HG03196 (cell line): ENCODE results near the gene CDK10.
"Not testable (repeated sequence)": the region's sequence is repeated elsewhere in the genome, so short reads cannot be mapped to it uniquely, and the experiment has no call there.

Experiments
- ATAC-seq: cut with Tn5 transposase; IDR thresholded peaks from one replicate; pipeline ENCODE4 v1.9.1; 2021; ENCODE audit not compliant: unreplicated experiment

The CDK10 gene

DNA sequence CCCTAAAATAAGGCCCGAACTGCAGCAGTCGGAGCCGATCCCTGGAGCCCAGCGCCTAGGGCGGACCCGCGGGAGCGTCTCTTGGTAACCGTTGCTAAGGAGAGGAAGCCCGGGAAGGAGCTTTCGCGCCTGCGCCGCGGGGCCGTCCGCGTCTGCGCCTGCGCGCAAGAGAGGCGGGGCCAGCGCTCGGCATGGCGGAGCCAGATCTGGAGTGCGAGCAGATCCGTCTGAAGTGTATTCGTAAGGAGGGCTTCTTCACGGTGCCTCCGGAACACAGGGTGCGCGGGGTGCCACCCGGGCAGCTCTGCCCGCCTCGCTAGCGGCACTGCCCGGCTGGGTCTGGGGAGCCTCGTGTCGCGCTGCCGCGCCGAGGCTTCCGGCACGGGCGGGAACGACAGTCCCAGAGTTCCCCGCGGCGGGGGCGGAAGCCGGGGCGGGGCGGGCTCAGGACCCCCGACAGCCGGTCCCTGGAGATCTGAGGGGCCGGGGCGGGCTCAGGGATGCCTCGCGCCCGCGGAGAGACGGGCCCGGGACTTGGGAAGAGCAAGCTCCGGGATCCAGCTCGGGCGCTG lies at the start of gene CDK10:
TSS of gene CDK10 (plus strand) at position 170 of the 572 bp plus-strand sequence. CDS start at position 192, 22 bp downstream.
- ATAC-seq = peak; percentile 73

- ATAC-seq = no peak
Observed at GRCh38 chr16:89637379-89637778, 49.1 kb upstream of the CDK10 start.

GRCh38 chr16:89638455-89638854 lies 48.0 kb upstream of the CDK10 start:
- no peak for ATAC-seq

GRCh38 chr16:89639385-89639784 lies 47.1 kb upstream of the CDK10 start:
- ATAC-seq = no peak

GRCh38 chr16:89641458-89642119 lies 44.9 kb upstream of the CDK10 start:
- ATAC-seq = no peak

GRCh38 chr16:89642574-89642973 lies 43.9 kb upstream of the CDK10 start:
- ATAC-seq = no peak

GRCh38 chr16:89643769-89644300 lies 42.7 kb upstream of the CDK10 start:
- no peak for ATAC-seq

- ATAC-seq = no peak
Observed at GRCh38 chr16:89645122-89645521, 41.4 kb upstream of the CDK10 start.

DNA sequence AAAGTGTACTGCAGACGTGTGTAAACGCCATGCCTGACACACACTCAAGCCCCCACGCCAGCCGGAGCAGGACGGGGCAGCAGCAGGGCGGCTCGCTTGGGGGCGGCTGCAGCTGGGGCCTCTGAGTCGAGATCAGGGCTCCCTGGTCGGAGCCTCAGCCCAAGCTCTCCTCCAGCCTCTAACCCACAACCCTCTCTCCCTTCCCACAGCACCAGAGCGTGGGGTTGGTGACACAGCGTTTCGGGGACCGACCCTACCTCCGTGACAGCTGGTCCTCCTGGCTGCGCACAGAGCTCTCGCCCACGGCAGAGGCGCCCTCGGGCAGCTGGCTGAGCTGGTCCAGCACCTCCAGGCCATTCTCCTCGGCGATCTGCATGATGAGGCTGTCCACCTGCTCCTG lies 40.2 kb upstream of the CDK10 start:
- no peak for ATAC-seq

- ATAC-seq = no peak
Observed at GRCh38 chr16:89646906-89647305, 39.6 kb upstream of the CDK10 start.

- no peak for ATAC-seq
Observed at GRCh38 chr16:89651584-89651983, 34.9 kb upstream of the CDK10 start.

DNA sequence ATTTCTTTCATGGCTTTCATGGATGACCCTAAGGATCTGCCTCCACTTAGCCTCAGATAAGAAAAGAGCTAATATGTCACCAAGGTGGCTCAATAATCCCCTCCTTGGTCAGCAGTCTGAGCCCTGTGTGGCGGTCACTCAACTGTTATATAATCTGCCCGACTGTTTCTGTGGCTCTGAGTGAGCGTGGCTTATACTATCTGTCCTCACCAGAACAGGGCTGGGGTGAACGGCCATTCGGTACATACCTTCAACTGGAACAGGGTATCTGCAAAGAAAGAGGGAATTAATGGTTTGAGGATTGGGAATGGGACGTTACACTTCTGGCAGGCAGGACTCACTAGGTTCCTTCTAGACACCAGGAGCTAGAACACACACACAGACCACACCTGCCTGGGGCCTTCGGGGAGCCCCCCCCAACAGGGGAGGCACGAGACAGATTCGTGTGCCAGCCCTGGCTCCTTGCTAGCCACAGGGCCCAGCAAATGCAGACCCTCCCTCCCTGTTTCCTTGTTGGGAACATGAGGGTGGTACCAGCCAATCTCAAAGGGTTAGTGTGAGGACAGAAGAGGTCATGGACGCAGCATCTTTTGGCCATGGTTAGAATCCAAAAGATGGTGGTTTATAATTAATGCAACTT lies 32.7 kb upstream of the CDK10 start:
- no peak for ATAC-seq

DNA sequence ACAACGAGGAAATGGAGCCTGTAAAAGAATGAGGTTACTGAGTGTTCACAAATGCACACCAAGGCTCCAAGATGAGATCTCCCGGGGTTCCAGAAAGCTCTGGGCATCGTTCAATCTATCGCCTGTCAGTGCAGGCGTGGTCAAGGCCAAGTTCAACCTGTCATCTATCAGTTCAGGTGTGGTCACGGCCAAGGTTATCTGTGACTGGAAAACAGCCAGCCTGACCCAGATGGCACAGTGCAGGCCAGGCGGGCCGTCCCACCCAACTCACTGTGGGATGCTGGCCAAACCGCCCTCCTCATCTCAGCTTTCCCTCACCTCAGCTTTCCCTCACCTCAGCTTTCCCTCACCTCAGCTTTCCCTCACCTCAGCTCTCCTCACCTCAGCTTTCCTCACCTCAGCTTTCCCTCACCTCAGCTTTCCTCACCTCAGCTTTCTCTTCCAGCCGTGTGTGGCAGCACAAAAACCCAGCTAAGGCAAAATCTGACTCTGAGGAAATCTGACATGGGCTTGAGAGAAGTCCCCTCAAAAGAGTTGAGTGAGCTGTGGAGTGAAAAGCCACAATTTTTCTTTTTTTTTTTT lies 31.3 kb upstream of the CDK10 start:
- no peak for ATAC-seq

DNA sequence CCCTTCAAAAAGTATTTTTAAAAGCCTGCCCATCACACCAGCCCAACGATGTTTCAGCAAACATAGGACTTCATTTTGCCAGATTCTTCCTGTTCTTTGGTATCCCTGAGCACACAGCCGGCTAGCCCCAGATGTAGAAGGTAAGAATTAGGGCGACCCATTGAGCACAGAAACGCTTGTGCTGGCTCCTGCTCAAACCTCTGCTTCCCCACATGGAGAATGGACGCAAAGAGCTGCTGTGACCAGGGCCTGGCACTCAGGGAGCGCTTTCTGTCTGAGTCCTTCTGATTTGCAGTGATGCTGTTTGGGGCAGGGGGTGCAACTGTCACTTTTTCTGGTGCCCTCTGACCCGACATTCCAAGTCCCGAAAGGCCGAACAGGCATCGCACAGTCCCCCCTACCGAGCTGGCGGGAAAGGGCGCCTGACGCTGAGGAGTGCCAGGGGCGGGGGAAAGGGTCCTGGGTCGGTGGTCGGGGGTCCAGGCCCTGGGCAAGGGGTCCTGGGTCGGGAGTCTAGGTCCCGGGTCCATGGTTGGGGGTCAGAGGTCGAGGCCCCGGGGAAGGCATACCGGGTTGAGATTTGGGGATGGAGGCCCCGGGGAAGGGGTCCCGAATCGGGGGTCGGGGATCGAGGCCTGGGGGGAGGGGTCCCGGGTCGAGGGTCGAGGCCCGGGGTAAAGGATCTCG lies 29.9 kb upstream of the CDK10 start:
- no peak for ATAC-seq

- ATAC-seq = peak; percentile 90
Observed at GRCh38 chr16:89657442-89658220, 28.9 kb upstream of the CDK10 start, which contains the start of the genes CHMP1A and SPATA33. CHMP1A (minus strand) TSS chr16:89657708; CDS start chr16:89657588, 120 bp downstream. SPATA33 (plus strand) TSS chr16:89657836; CDS start chr16:89657912, 76 bp downstream.

DNA sequence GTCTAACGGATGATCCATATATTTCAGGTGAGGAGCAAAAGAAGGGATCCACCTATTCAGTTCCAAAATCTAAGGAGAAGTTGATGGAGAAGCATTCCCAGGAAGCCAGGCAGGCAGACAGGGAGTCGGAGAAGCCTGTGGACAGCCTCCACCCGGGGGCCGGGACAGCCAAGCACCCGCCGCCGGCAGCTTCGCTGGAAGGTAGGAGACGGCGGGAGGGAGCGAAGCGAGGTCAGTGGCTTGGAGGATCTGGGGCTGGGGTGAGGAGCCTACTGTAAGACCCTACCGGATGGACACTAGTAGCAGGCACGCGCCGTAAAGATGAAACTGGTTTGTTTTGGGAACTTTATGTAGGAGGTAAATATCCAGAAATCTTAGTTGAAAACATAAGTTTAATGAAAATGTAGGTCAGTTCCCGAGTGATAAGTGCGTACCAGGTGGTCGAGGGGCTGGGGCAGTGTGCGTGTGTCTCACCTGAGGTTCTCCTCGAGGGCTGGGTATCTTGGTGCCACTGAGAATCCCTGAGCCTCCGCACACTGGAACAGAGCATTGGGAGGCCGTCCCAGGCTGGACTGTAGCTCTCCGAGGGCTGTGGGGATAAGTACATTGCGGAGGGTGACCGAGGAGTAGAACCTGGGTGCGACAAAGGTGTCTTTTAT lies 28.1 kb upstream of the CDK10 start:
- ATAC-seq = no peak

- ATAC-seq = no peak
Observed at GRCh38 chr16:89660146-89660545, 26.3 kb upstream of the CDK10 start.

GRCh38 chr16:89661215-89661614 lies 25.3 kb upstream of the CDK10 start:
- ATAC-seq = no peak

GRCh38 chr16:89664238-89664637 lies 22.3 kb upstream of the CDK10 start:
- not testable (repeated sequence) for ATAC-seq

- not testable (repeated sequence) for ATAC-seq
Observed at GRCh38 chr16:89667000-89667399, 19.5 kb upstream of the CDK10 start.
